Left ventricle myocardium inferior (tissue), 1 donor: ENCODE data around the gene UGT1A3. TPM values are rescaled to one million over a fixed set of nuclear protein-coding genes. Genes with fewer than 3 reads are reported as not detected.

Source experiments
- DNase-seq: peaks from one replicate; pipeline ENCODE4 v3.0.0-alpha.2; 2020
- H3K27ac ChIP-seq: fragments of 200-600 bp; replicated peaks from 2 replicates; pipeline ENCODE4 v1.8.0; 2021
- H3K27me3 ChIP-seq: fragments of 200-600 bp; 2 replicates; pipeline ENCODE4 v1.8.0; 2021; ENCODE audit warnings: low read depth
- H3K36me3 ChIP-seq: fragments of 200-600 bp; 2 replicates; pipeline ENCODE4 v1.8.0; 2021
- H3K4me1 ChIP-seq: fragments of 200-600 bp; 2 replicates; pipeline ENCODE4 v1.8.0; 2021
- H3K4me3 ChIP-seq: fragments of 200-600 bp; 2 replicates; pipeline ENCODE4 v1.8.0; 2021; ENCODE audit warnings: mild to moderate bottlenecking, moderate library complexity
- H3K9me3 ChIP-seq: fragments of 200-600 bp; replicated peaks from 2 replicates; pipeline ENCODE4 v1.8.0; 2021
- CTCF ChIP-seq: fragments of 200-600 bp; IDR thresholded peaks from 2 replicates; pipeline ENCODE4 v1.8.0; 2021; ENCODE audit warnings: antibody characterized with exemption, mild to moderate bottlenecking, borderline replicate concordance
- intact Hi-C: fragments of 100-400 bp; cut with micrococcal nuclease; formaldehyde crosslinking; loops from one replicate; pipeline ENCODE4 v1.11.0; 2022
- long read RNA-seq: library from polyadenylated mRNA; unstranded; transcript quantifications from one replicate; pipeline ENCODE4 v2.0.0, GENCODE V29; 2021
- total RNA-seq: library from RNA; stranded (reverse); fragmentation: NEBNext Ultra II Directional; extraction: Animal tissue kit (Norgen Biotek cat#: 25700); gene quantifications from one replicate; pipeline ENCODE4 v1.2.1, GENCODE V29; 2021
- donor health status: DM: no; HTN: yes; CAD: no; lungs with severe emphysema.

The UGT1A3 gene
- total RNA-seq, result not detected
- long read RNA-seq, result 0 reads

- Histone ChIP-seq H3K27ac (no peak within 1 kb of the TSS), H3K4me3 (no peak within 1 kb of the TSS), H3K4me1 (no peaks in the 10 kb centered on the region), H3K36me3 (no peaks in the 10 kb centered on the region), H3K9me3 (no peaks in the 10 kb centered on the region), H3K27me3 (peaks cover 33% of the 10 kb centered on the region)
- no peak for TF ChIP-seq CTCF
- intact Hi-C loops, result no loop called here
- DNase-seq, result no peak
Observed at GRCh38 chr2:233728723-233729301, at the start of gene UGT1A3. UGT1A3 (plus strand) TSS chr2:233729042; CDS start chr2:233729127, 85 bp downstream.

DNA sequence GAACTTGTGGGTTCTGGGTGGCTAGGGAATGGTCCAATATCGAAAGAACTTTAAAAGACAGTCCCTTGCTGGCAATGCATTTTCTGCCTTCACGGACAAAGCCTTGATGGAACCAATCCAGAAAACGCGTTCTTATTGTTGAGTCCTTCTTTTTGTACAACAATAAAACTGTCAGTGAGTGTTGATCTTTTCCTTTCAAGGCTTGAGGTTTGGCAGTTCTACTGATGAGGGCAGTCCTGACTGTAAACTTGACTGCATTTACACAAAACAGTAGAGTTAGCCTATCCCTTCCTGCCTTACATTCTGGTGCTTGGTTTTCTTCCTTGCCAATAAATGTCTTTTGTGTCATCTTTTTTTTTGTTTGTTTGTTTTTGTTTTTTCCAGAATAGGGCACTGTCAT lies 49.6 kb upstream of the UGT1A3 start:
- H3K4me3 ChIP-seq, result no peak overlapping the region
- H3K27me3 ChIP-seq, result peaks cover 45% of the 10 kb centered on the region
- no peak overlapping the region for H3K27ac ChIP-seq
- no peaks in the 10 kb centered on the region for H3K4me1 ChIP-seq
- H3K9me3 ChIP-seq, result no peaks in the 10 kb centered on the region
- no peaks in the 10 kb centered on the region for H3K36me3 ChIP-seq
- DNase-seq, result no peak
- intact Hi-C loops, result no loop called here
- TF ChIP-seq CTCF, result no peak

DNA sequence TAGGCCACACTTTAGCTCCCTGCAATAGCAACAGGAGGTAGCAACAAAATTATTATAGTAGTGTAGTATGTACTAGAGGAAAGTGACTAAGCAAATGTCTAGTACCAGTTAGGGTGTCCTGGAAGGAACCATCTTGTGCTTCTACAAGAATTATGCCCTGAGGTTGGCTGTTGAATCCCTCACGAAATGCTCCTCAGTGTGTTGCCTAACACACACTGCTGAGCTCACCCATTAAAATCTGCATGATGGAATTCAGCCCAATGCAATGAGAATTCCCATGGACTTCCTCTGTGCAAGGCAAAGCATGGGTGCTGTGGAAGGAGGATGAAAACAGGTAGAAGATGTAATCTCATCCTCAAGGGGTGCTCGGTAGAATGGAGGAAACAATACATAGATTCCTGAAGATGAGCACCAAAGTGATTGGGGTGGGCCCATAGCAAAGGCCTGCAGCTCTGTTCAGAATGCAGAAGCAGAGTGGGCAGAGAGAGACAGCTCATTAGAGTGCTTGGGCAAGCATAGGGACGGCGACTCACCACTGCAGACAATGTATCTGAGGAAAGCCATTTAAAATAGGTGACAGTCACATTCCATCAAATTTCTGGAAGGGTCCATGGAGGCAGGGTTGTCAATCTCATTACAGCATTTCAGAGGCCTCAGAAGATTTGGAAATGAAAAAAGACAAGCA lies 48.3 kb upstream of the UGT1A3 start:
- H3K4me3 ChIP-seq, result no peak overlapping the region
- H3K27ac ChIP-seq, result no peak overlapping the region
- no peaks in the 10 kb centered on the region for H3K9me3 ChIP-seq
- no peak for TF ChIP-seq CTCF
- no peaks in the 10 kb centered on the region for H3K36me3 ChIP-seq
- H3K27me3 ChIP-seq, result peaks cover 45% of the 10 kb centered on the region
- intact Hi-C loops, result no loop called here
- no peaks in the 10 kb centered on the region for H3K4me1 ChIP-seq
- no peak for DNase-seq

- no peak for DNase-seq
- Histone ChIP-seq H3K27me3 (peaks cover 45% of the 10 kb centered on the region), H3K27ac (no peak within 1 kb of the TSS), H3K4me3 (no peak within 1 kb of the TSS), H3K9me3 (no peaks in the 10 kb centered on the region), H3K36me3 (no peaks in the 10 kb centered on the region), H3K4me1 (no peaks in the 10 kb centered on the region)
- intact Hi-C loops, result no loop called here
- TF ChIP-seq CTCF, result no peak
Observed at GRCh38 chr2:233681521-233682099, 47.2 kb upstream of the UGT1A3 start, which contains the start of gene UGT1A7. UGT1A7 (plus strand) TSS chr2:233681901; CDS start chr2:233681938, 37 bp downstream.

- DNase-seq, result no peak
- Histone ChIP-seq H3K9me3 (no peaks in the 10 kb centered on the region), H3K36me3 (no peaks in the 10 kb centered on the region), H3K4me1 (no peaks in the 10 kb centered on the region), H3K27me3 (peaks cover 30% of the 10 kb centered on the region), H3K4me3 (no peak overlapping the region), H3K27ac (no peak overlapping the region)
- intact Hi-C loops, result no loop called here
- no peak for TF ChIP-seq CTCF
Observed at GRCh38 chr2:233684640-233685039, 44.2 kb upstream of the UGT1A3 start.
